Measurements from ENCODE around the gene SGCD.

The SGCD gene

DNA sequence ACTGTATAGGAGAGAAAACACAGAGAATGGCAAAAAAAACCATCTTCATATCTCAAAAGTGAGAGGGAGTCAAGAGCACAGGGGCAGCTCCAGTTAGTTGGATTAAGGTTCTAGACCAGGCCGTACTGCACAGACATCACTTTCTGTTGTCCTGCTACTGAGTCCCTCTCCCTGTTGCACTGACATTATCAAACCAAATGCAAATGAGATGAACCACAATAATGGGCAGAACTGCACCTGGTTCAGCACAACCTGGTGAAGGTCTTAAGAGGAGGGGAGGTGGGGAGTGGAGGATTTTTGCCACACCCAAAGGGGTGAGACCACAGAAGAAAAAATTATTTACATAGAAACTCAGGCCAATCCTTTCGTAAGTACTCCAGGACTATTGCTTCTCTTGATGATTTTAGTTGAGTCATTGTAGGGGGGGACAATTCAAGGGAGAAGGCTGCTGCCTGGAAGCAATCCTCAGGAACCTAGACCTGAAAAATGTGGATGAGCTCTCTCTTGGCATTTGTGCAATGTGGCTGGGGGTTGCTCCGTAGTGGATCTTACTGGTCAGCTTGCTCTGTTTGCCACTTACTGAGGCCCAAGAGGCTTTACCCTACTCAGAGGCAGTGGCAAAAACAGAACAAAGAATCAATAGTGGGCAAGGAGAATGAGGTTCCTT lies 428.6 kb downstream of the SGCD start:
- TF ChIP-seq Cebpa-rat (IDR thresholded peaks at IDR 0.05): no peak
- Histone ChIP-seq H3K36me3 (no peaks in the 10 kb centered on the region), H3K4me3 (no peak overlapping the region), H3K9ac (no peak overlapping the region), H3K27ac (no peak overlapping the region), H4K20me1 (no peaks in the 10 kb centered on the region), H3K4me2 (no peak overlapping the region), H3K27me3 (no peaks in the 10 kb centered on the region), H3K4me1 (no peaks in the 10 kb centered on the region), H3K9me3 (replicated peaks in 1 of 11) (no peaks in the 10 kb centered on the region)

GRCh38 chr5:156758011-156758791 lies 431.2 kb downstream of the SGCD start:
- Histone ChIP-seq H3K9me3 (replicated peaks in 1 of 11) (no peaks in the 10 kb centered on the region), H4K20me1 (no peaks in the 10 kb centered on the region), H3K4me3 (no peak overlapping the region), H3K4me2 (no peak overlapping the region), H3K36me3 (no peaks in the 10 kb centered on the region), H3K27ac (no peak overlapping the region), H3K27me3 (no peaks in the 10 kb centered on the region), H3K4me1 (no peaks in the 10 kb centered on the region), H3K9ac (no peak overlapping the region)
- no peak for TF ChIP-seq Cebpa-rat (IDR thresholded peaks at IDR 0.05)

- Histone ChIP-seq H3K9me3 (replicated peaks in 1 of 11) (no peaks in the 10 kb centered on the region), H3K27ac (no peak overlapping the region), H3K4me3 (no peak overlapping the region), H3K27me3 (no peaks in the 10 kb centered on the region), H4K20me1 (no peaks in the 10 kb centered on the region), H3K36me3 (no peaks in the 10 kb centered on the region), H3K4me1 (no peaks in the 10 kb centered on the region), H3K9ac (no peak overlapping the region), H3K4me2 (no peak overlapping the region)
- no peak for TF ChIP-seq Cebpa-rat (IDR thresholded peaks at IDR 0.05)
Observed at GRCh38 chr5:156759156-156759555, 432.2 kb downstream of the SGCD start.

DNA sequence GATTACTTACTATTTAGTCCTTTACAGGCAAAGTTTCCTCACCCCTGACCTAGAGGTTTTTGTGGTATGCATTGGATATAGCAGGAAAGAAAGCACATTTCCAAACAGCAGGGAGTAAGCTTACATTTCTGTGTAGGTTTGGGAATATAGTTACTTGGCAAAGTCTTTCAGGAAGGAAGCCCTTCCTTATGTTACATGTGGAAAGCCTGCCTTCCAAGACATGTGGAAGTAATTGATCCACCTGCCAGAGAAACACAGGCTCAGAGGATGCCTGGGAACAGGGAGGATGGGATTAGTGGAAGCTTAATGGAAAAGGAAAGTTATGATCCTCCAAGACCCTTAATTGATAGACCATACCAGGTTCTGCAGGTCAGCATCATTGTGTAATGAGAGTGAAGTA lies 435.8 kb downstream of the SGCD start:
- H3K27ac ChIP-seq: no peak overlapping the region
- no peaks in the 10 kb centered on the region for H3K4me1 ChIP-seq
- H3K4me3 ChIP-seq: no peak overlapping the region
- no peaks in the 10 kb centered on the region for H4K20me1 ChIP-seq
- no peak overlapping the region for H3K9ac ChIP-seq
- H3K36me3 ChIP-seq: no peaks in the 10 kb centered on the region
- H3K4me2 ChIP-seq: no peak overlapping the region
- H3K27me3 ChIP-seq: no peaks in the 10 kb centered on the region
- H3K9me3 ChIP-seq (replicated peaks in 1 of 11): no peaks in the 10 kb centered on the region
- TF ChIP-seq Cebpa-rat (IDR thresholded peaks at IDR 0.05): no peak

DNA sequence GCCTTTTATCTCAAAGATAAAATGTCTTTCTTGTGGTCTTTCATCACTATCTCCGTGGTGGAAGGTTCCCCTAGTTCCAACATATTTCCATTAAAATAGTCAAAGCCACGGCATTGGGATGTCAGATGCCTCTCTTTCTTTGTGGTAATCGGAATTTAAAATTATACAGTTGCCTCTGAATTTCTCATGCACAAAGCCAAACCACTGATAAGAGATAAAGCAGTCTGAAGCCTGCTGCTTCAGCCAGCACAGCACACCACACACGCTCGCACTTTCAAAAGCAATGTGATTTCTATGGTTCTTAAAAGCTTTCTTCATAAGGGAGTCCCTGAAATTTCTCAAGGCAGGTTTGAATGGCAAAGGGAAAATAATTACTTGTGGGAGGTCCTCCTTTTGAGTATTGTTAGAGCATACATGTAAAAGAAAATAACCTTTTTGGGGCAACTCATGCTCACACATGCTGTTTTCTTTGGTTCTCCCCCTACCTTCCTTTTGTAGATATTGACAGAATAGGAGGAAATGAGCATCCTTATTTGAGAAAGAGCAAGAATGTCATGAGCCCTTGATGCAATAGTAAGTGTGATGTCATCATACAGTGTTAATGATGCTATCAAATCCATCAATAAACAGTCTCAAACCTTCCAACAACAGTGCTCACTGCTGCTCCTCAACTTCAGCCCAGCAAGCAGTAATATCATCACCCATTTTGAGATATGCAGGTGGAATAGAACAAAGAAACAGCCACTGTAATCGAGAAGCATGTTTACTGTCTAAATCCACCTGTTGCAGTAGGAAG lies 437.4 kb downstream of the SGCD start:
- no peaks in the 10 kb centered on the region for H3K4me1 ChIP-seq
- H4K20me1 ChIP-seq: no peaks in the 10 kb centered on the region
- no peak overlapping the region for H3K27ac ChIP-seq
- no peak overlapping the region for H3K4me3 ChIP-seq
- no peaks in the 10 kb centered on the region for H3K9me3 ChIP-seq (replicated peaks in 1 of 11)
- no peaks in the 10 kb centered on the region for H3K27me3 ChIP-seq
- H3K4me2 ChIP-seq: no peak overlapping the region
- H3K36me3 ChIP-seq: no peaks in the 10 kb centered on the region
- no peak overlapping the region for H3K9ac ChIP-seq
- TF ChIP-seq Cebpa-rat (IDR thresholded peaks at IDR 0.05): no peak

DNA sequence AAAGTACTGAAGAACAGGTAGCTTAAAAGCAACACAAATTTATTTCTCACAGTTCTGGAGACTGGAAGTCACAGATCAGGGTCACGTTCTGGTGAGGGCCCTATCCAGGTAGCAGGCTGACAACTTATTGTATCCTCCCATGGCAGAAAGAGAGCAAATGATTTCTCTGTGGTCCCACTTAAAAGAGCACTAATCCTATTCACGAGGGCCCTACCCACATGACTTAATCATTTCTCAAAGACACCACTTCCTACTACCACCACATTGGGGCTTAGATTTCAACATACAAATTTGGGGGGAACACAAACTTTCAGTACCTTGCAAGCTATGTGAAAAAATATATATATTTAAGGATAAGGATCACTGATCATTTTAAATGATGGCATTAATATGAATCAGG lies 447.3 kb downstream of the SGCD start:
- H3K4me1 ChIP-seq: no peaks in the 10 kb centered on the region
- no peaks in the 10 kb centered on the region for H4K20me1 ChIP-seq
- H3K36me3 ChIP-seq: no peaks in the 10 kb centered on the region
- no peak overlapping the region for H3K27ac ChIP-seq
- peaks cover 0 to 11% (median 0%) of the 10 kb centered on the region in 11 experiments; a peak in 6 of 22 replicates for H3K9me3 ChIP-seq (replicated peaks in 1 of 11)
- no peak overlapping the region for H3K9ac ChIP-seq
- H3K4me3 ChIP-seq: no peak overlapping the region
- no peak for TF ChIP-seq Cebpa-rat (IDR thresholded peaks at IDR 0.05)
- no peaks in the 10 kb centered on the region for H3K27me3 ChIP-seq
- H3K4me2 ChIP-seq: no peak overlapping the region

DNA sequence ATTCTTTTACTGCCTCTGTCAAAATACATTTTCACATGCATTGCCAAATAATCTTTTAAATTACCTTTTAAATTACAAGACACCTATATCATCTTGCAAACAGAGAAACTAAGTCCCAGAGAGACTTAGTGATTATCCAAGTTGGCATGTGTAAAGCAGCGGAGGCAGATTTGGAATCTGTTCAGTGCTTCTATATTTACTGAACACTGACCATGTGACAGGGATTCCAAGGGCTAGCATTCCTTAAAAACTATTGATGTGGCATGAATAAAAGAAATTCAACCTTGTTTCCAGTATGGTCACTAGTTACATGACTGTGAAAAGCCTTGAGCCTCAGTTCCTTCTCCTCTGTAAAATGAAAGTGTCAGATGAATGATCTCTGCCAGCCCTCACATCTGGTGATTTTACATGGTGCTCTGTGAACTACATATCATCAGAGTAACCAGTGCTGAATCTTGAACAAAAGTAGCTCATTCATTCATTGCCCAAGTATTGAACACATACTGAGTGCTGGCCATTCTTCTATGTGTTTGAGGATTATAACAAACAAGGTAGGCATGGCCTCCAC lies 451.3 kb downstream of the SGCD start:
- Histone ChIP-seq H3K36me3 (no peaks in the 10 kb centered on the region), H3K9me3 (replicated peaks in 1 of 11) (peaks cover 0 to 14% (median 5%) of the 10 kb centered on the region in 11 experiments; a peak in 11 of 22 replicates), H3K27ac (no peak overlapping the region), H3K4me1 (no peaks in the 10 kb centered on the region), H3K9ac (no peak overlapping the region), H3K4me3 (no peak overlapping the region), H3K4me2 (no peak overlapping the region), H4K20me1 (no peaks in the 10 kb centered on the region), H3K27me3 (no peaks in the 10 kb centered on the region)
- no peak for TF ChIP-seq Cebpa-rat (IDR thresholded peaks at IDR 0.05)

DNA sequence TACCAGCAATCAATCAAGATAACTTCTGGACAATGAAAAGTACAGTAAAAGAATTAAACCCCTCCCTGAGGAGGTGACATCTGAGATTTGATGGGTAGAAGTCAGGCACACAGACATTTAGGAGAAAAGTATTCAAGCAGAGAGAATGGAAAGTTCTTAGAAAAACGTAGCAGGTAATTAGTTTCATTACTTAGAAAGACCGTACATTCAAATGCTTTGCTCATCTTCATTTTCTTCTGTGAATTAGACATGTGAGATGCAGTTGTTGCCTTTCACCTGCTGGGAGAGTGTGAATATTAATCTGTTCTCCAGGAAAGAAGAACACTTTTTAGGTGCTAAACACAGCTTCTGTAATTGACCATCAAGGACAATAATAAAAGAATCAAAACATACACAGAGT lies 451.8 kb downstream of the SGCD start:
- no peak for TF ChIP-seq Cebpa-rat (IDR thresholded peaks at IDR 0.05)
- peaks cover 0 to 14% (median 5%) of the 10 kb centered on the region in 11 experiments; a peak in 11 of 22 replicates for H3K9me3 ChIP-seq (replicated peaks in 1 of 11)

GRCh38 chr5:156779436-156779835 lies 452.5 kb downstream of the SGCD start:
- H4K20me1 ChIP-seq: no peaks in the 10 kb centered on the region
- no peak overlapping the region for H3K27ac ChIP-seq
- no peak for TF ChIP-seq Cebpa-rat (IDR thresholded peaks at IDR 0.05)
- no peaks in the 10 kb centered on the region for H3K27me3 ChIP-seq
- no peak overlapping the region for H3K4me3 ChIP-seq
- no peaks in the 10 kb centered on the region for H3K4me1 ChIP-seq
- no peak overlapping the region for H3K4me2 ChIP-seq
- no peak overlapping the region for H3K9ac ChIP-seq
- H3K9me3 ChIP-seq (replicated peaks in 1 of 11): peaks cover 0 to 14% (median 5%) of the 10 kb centered on the region in 11 experiments; a peak in 11 of 22 replicates
- H3K36me3 ChIP-seq: no peaks in the 10 kb centered on the region

More for the DNA sequence above, 451.8 kb downstream of the SGCD start:
- Histone ChIP-seq H3K36me3 (no peaks in the 10 kb centered on the region), H3K4me3 (no peak overlapping the region), H3K27ac (no peak overlapping the region), H3K4me1 (no peaks in the 10 kb centered on the region), H3K4me2 (no peak overlapping the region), H3K27me3 (no peaks in the 10 kb centered on the region), H4K20me1 (no peaks in the 10 kb centered on the region), H3K9ac (no peak overlapping the region)
